Panc1 (cell line): ENCODE data around the gene CEMIP. TPM values are rescaled to one million over a fixed set of nuclear protein-coding genes. Genes with fewer than 3 reads are reported as not detected.

Experiments
- ATAC-seq: fragments of 200-7000 bp; cut with Tn5 transposase; 2 replicates; pipeline ENCODE4 v1.9.1; 2020; ENCODE audit warnings: mild to moderate bottlenecking, moderate library complexity
- BruUV-seq: library from RNA; stranded (reverse); fragments of 400-500 nt; replicated peaks from 2 replicates; lab custom pipeline; 2021; lab: Mats Ljungman, UMichigan
- CTCF ChIA-PET: fragments of 300-600 bp; sonication (Branson Sonifier 250); formaldehyde crosslinking; loops from one replicate; lab custom pipeline; 2022; ENCODE audit warnings: antibody characterized with exemption; lab: Charles Lee
- POLR2A ChIA-PET: fragments of 300-600 bp; sonication (Branson Sonifier 250); formaldehyde crosslinking; loops from one replicate; lab custom pipeline; 2022; ENCODE audit warnings: antibody characterized with exemption; lab: Charles Lee
- DNase-seq: peaks from one replicate; pipeline ENCODE4 v3.0.0-alpha.2; 2010; ENCODE audit warnings: low read depth, low spot score
- H3K27ac ChIP-seq: 2 replicates; pipeline ENCODE4 v1.5.1; 2011; ENCODE audit warnings: mild to moderate bottlenecking, low read length, inconsistent platforms
- H3K27me3 ChIP-seq: fragments of 200-500 bp; sonication (Bioruptor generic); 2 replicates; pipeline ENCODE4 v1.6.0; 2014; ENCODE audit warnings: low read length, inconsistent platforms; ENCODE audit not compliant: control insufficient read depth, insufficient read depth
- H3K36me3 ChIP-seq: fragments of 200-500 bp; sonication (Bioruptor generic); 2 replicates; pipeline ENCODE4 v1.5.1; 2014; ENCODE audit warnings: inconsistent platforms, mild to moderate bottlenecking, low read length, moderate library complexity; ENCODE audit not compliant: control insufficient read depth, insufficient read depth
- H3K4me1 ChIP-seq: 2 replicates; pipeline ENCODE4 v1.5.1; 2011; ENCODE audit warnings: inconsistent platforms, mild to moderate bottlenecking, low read length, moderate library complexity; ENCODE audit not compliant: control insufficient read depth, insufficient read depth
- H3K4me3 ChIP-seq, 2 experiments: 2 replicates each; pipeline ENCODE4 v1.5.1; 2011 to 2012; ENCODE audit warnings: low read depth in 2 of 2, low read length in 2 of 2, mild to moderate bottlenecking in 2 of 2, inconsistent platforms in 1 of 2, moderate library complexity in 1 of 2
- H3K9me3 ChIP-seq: fragments of 200-500 bp; sonication (Bioruptor generic); 2 replicates; pipeline ENCODE4 v1.5.1; 2014; ENCODE audit warnings: low read depth, mild to moderate bottlenecking, inconsistent platforms, low read length, moderate library complexity; ENCODE audit not compliant: control insufficient read depth, insufficient read depth
- CTCF ChIP-seq: fragments of 450-650 bp; IDR thresholded peaks from 2 replicates; pipeline ENCODE4 v1.5.1; 2017; ENCODE audit warnings: mild to moderate bottlenecking
- POLR2AphosphoS5 ChIP-seq: IDR thresholded peaks from 2 replicates; pipeline ENCODE4 v1.6.1; 2012; ENCODE audit warnings: mild to moderate bottlenecking, low read depth, low read length, moderate library complexity
- REST ChIP-seq, 2 experiments: IDR thresholded peaks; 2 replicates each; pipeline ENCODE4 v1.6.1; 2011 to 2012; ENCODE audit warnings: low read depth in 2 of 2, control low read depth in 1 of 2, low read length in 1 of 2, mild to moderate bottlenecking in 1 of 2, moderate library complexity in 1 of 2; ENCODE audit not compliant: insufficient read depth in 1 of 2
- SIN3A ChIP-seq: IDR thresholded peaks from 2 replicates; pipeline ENCODE4 v1.6.1; 2012; ENCODE audit warnings: low read depth, mild to moderate bottlenecking, low read length, moderate library complexity, borderline replicate concordance; ENCODE audit not compliant: insufficient read depth
- TCF7L2 ChIP-seq: IDR thresholded peaks from 2 replicates; pipeline ENCODE4 v1.6.1; 2011; ENCODE audit warnings: mild to moderate bottlenecking, low read depth, low read length, inconsistent platforms
- in situ Hi-C: cut with HindIII; loops from 2 replicates; pipeline ENCODE4 v1.10.0; 2016; ENCODE audit warnings: low sequenced_read_pairs, low pct_unique_long_range_greater_than_20kb
- intact Hi-C: fragments of 100-400 bp; cut with micrococcal nuclease; formaldehyde crosslinking; loops from one replicate; pipeline ENCODE4 v1.10.0; 2022; ENCODE audit not compliant: unreplicated experiment
- total RNA-seq: library from RNA; stranded (reverse); gene quantifications from one replicate; pipeline ENCODE4 v1.2.1, GENCODE V29; 2021; ENCODE audit not compliant: unreplicated experiment

CEMIP gene
- total RNA-seq, 1 experiment from 2014 or later, result 0.46 TPM

- DNase-seq, result no peak
- no peaks in the 10 kb centered on the region for H3K9me3 ChIP-seq
- TF ChIP-seq SIN3A (no peak), CTCF (no peak), POLR2AphosphoS5 (no peak), REST (IDR thresholded peaks at IDR 0.05; ENCODE audit: insufficient read depth in 1 of 2, low read depth in 2 of 2, low read length in 1 of 2) (no peak), TCF7L2 (no peak)
- CTCF ChIA-PET, result interaction anchor here (0.7 to 1.4 kb wide), 2 partner anchors 10 to 115 kb away, joined by 3 to 4 read pairs; no protein-coding TSS in a partner anchor
- POLR2A ChIA-PET, result interaction anchor here (0.6 to 1.0 kb wide), 2 partner anchors 47 to 175 kb away, joined by 3 to 5 read pairs; no protein-coding TSS in a partner anchor
- intact Hi-C loops (no loop called here), in situ Hi-C loops (no loop called here)
- no peak overlapping the region for H3K4me3 ChIP-seq
- ATAC-seq, result no peak
- no peaks in the 10 kb centered on the region for H3K36me3 ChIP-seq
- peaks cover 6% of the 10 kb centered on the region; the same call in 1 of the 2 replicates for H3K4me1 ChIP-seq
- no TSS peak for BruUV-seq
- peaks cover 12% of the 10 kb centered on the region for H3K27me3 ChIP-seq
- H3K27ac ChIP-seq, result no peak overlapping the region
Observed at GRCh38 chr15:80775338-80775737, 3.8 kb upstream of the CEMIP start.

GRCh38 chr15:80776420-80777045, 2.6 kb upstream of the CEMIP start:
- Histone ChIP-seq H3K4me1 (peaks cover 6% of the 10 kb centered on the region; the same call in 1 of the 2 replicates), H3K9me3 (no peaks in the 10 kb centered on the region), H3K4me3 (no peak overlapping the region), H3K36me3 (no peaks in the 10 kb centered on the region), H3K27ac (no peak overlapping the region; the same call in 1 of the 2 replicates), H3K27me3 (peaks cover 21% of the 10 kb centered on the region)
- POLR2A ChIA-PET, result interaction anchor here (0.5 to 1.0 kb wide), 2 partner anchors 176 to 486 kb away, joined by 3 to 5 read pairs; no protein-coding TSS in a partner anchor
- ATAC-seq (peak; percentile 46; the same call in 1 of the 2 replicates), DNase-seq (peak; percentile 41)
- CTCF ChIA-PET, result interaction anchor here (0.6 to 5.2 kb wide), 22 partner anchors 9 to 412 kb away, joined by 3 to 65 read pairs (median 4); no protein-coding TSS in a partner anchor
- in situ Hi-C loops (no loop called here), intact Hi-C loops (loop anchor here (1.0 kb wide), 2 partner anchors 116 to 209 kb away; no protein-coding TSS in a partner anchor)
- TF ChIP-seq CTCF (peak; percentile 95), TCF7L2 (no peak)
- BruUV-seq, result no TSS peak
